Prostate gland (tissue), 2 donors: ENCODE measurements around the gene CD1E. TPM values are rescaled to one million over a fixed set of nuclear protein-coding genes. Genes with fewer than 3 reads are reported as not detected.
"Not testable (repeated sequence)": the region's sequence is repeated elsewhere in the genome, so short reads cannot be mapped to it uniquely, and the experiment has no call there.

ENCODE experiments used
- DNase-seq: peaks from one replicate; pipeline ENCODE4 v3.0.0-alpha.2; 2019; ENCODE audit warnings: low spot score
- H3K27ac ChIP-seq, 2 donors: fragments of 200-600 bp; sonication (generic); 2 replicates each; pipeline ENCODE4 v1.5.1; 2017 to 2019
- H3K27me3 ChIP-seq: fragments of 200-600 bp; sonication (generic); replicated peaks from 2 replicates; pipeline ENCODE4 v1.5.1; 2019; ENCODE audit not compliant: insufficient read depth
- H3K36me3 ChIP-seq, 2 donors: fragments of 200-600 bp; sonication (generic); 1 replicate in 1 of 2; 2 replicates in 1 of 2; pipeline versions ENCODE4 v1.5.1 to v1.8.1; 2017 to 2019
- H3K4me1 ChIP-seq: fragments of 200-600 bp; sonication (generic); replicated peaks from 2 replicates; pipeline ENCODE4 v1.5.1; 2019
- H3K4me3 ChIP-seq, 2 donors: fragments of 200-600 bp; sonication (generic); 2 replicates each; pipeline ENCODE4 v1.5.1; 2017 to 2019
- H3K9me3 ChIP-seq: fragments of 200-600 bp; sonication (generic); 2 replicates; pipeline ENCODE4 v1.5.1; 2017
- POLR2A ChIP-seq: fragments of 450-650 bp; IDR thresholded peaks from one replicate; pipeline ENCODE4 v1.6.1; 2016; ENCODE audit warnings: antibody characterized with exemption, mild to moderate bottlenecking
- POLR2AphosphoS5 ChIP-seq: sonication (generic); formaldehyde crosslinking; IDR thresholded peaks from one replicate; pipeline ENCODE4 v1.6.1; 2017; ENCODE audit warnings: antibody characterized with exemption
- WGBS: methylation state at CpG from one replicate; pipeline ENCODE4 v1.1.5; 2018; 5-methylcytosine and 5-hydroxymethylcytosine counted together
- intact Hi-C: fragments of 100-400 bp; cut with DNase I; formaldehyde crosslinking; loops from one replicate; pipeline ENCODE4 v1.14.2; 2022
- total RNA-seq, 2 donors: library from RNA; depleted of rRNA; stranded (reverse); fragments of >200 nt; gene quantifications; one replicate each; pipeline ENCODE4 v1.1.0, GENCODE V29; 2016
- TF ChIP-seq, protein P1 (sequence below), 4 experiments: fragments of 200-600 bp in 2 of 4; fragments of 450-650 bp in 2 of 4; sonication (generic) in 2 of 4; IDR thresholded peaks; 1 replicate in 3 of 4; 2 replicates in 1 of 4; pipeline ENCODE4 v1.5.1; 2016 to 2019; ENCODE audit warnings: antibody characterized with exemption in 4 of 4, mild to moderate bottlenecking in 2 of 4, moderate library complexity in 2 of 4

CD1E gene
- total RNA-seq, 2 donors from 2014 or later: 0.23 to 1.2 TPM

DNA sequence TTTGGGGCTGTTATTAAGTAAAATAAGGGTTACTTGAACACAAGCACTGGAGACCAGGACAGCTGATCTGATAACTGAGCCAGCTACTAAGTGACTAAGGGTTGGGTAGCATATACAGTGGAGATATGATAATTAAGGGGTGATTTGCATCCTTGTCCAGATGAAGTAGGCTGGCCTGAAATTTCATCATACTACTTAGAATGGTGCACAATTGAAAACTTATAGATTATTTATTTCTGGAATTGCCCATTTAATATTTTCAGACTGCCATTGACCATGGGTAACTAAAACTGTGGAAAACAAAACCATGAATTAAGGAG, 18.5 kb upstream of the CD1E start:
- TF ChIP-seq POLR2A: no peak
- no peaks in the 10 kb centered on the region for H3K4me1 ChIP-seq
- no peak overlapping the region for H3K4me3 ChIP-seq
- no peaks in the 10 kb centered on the region for H3K36me3 ChIP-seq
- intact Hi-C loops: no loop called here
- H3K9me3 ChIP-seq: no peaks in the 10 kb centered on the region
- DNase-seq: no peak
- no peaks in the 10 kb centered on the region for H3K27me3 ChIP-seq
- no peak overlapping the region for H3K27ac ChIP-seq

DNA sequence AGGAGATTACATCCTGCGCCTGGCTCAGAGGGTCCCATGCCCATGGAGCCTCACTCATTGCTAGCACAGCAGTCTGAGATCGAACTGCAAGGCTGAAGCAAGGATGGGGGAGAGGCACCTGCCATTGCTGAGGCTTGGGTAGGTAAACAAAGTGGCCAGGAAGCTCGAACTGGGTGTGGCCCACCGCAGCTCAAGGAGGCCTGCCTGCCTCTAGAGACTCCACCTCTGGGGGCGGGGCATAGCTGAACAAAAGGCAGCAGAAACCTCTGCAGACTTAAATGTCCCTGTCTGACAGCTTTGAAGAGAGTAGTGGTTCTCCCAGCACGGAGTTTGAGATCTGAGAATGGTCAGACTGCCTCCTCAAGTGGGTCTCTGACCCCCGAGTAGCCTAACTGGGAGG, 17.3 kb upstream of the CD1E start:
- intact Hi-C loops, DNase-seq, H3K9me3 ChIP-seq, H3K27me3 ChIP-seq, H3K4me3 ChIP-seq, H3K4me1 ChIP-seq, H3K36me3 ChIP-seq, H3K27ac ChIP-seq: not testable (repeated sequence)
- 62% methylated on average over 7 of the region's 7 CpGs for WGBS

DNA sequence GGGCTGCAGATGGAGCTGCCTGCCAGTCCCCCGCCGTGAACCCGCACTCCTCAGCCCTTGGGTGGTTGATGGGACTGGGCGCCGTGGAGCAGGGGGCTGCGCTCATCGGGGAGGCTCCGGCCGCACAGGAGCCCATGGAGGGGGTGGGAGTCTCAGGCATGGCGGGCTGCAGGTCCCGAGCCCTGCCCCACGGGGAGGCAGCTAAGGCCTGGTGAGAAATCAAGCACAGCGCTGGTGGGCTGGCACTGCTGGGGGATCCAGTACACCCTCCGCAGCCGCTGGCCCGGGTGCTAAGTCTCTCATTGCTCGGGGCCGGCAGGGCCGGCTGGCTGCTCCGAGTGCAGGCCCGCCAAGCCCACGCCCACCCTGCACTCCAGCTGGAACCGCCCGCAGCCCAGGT, 4.7 kb upstream of the CD1E start:
- H3K4me1 ChIP-seq, H3K36me3 ChIP-seq, intact Hi-C loops, H3K9me3 ChIP-seq, H3K27ac ChIP-seq, H3K27me3 ChIP-seq, H3K4me3 ChIP-seq, DNase-seq: not testable (repeated sequence)
- 98% methylated on average over 23 of the region's 24 CpGs for WGBS

DNA sequence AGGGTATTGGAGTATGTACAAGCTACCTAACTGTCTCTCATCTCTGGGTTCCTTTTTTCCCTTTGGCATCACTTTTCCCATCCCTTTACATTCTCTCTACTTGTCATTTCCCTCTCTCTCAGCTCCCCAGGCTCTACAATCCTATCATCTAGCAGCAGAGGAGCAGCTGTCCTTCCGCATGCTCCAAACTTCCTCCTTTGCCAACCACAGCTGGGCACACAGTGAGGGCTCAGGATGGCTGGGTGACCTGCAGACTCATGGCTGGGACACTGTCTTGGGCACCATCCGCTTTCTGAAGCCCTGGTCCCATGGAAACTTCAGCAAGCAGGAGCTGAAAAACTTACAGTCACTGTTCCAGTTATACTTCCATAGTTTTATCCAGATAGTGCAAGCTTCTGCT, 561 bp downstream of the CD1E start:
- WGBS: 76% methylated on average over 2 of the region's 2 CpGs
- H3K36me3 ChIP-seq: no peaks in the 10 kb centered on the region
- H3K4me3 ChIP-seq: no peak overlapping the region
- TF ChIP-seq POLR2AphosphoS5: no peak
- TF ChIP-seq POLR2A: no peak
- TF ChIP-seq, protein P1, sequence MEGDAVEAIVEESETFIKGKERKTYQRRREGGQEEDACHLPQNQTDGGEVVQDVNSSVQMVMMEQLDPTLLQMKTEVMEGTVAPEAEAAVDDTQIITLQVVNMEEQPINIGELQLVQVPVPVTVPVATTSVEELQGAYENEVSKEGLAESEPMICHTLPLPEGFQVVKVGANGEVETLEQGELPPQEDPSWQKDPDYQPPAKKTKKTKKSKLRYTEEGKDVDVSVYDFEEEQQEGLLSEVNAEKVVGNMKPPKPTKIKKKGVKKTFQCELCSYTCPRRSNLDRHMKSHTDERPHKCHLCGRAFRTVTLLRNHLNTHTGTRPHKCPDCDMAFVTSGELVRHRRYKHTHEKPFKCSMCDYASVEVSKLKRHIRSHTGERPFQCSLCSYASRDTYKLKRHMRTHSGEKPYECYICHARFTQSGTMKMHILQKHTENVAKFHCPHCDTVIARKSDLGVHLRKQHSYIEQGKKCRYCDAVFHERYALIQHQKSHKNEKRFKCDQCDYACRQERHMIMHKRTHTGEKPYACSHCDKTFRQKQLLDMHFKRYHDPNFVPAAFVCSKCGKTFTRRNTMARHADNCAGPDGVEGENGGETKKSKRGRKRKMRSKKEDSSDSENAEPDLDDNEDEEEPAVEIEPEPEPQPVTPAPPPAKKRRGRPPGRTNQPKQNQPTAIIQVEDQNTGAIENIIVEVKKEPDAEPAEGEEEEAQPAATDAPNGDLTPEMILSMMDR (IDR thresholded peaks at IDR 0.05): no peak
- H3K27ac ChIP-seq: no peak overlapping the region
- no peaks in the 10 kb centered on the region for H3K9me3 ChIP-seq
- no peaks in the 10 kb centered on the region for H3K27me3 ChIP-seq
- intact Hi-C loops: no loop called here
- H3K4me1 ChIP-seq: no peaks in the 10 kb centered on the region
- no peak for DNase-seq

DNA sequence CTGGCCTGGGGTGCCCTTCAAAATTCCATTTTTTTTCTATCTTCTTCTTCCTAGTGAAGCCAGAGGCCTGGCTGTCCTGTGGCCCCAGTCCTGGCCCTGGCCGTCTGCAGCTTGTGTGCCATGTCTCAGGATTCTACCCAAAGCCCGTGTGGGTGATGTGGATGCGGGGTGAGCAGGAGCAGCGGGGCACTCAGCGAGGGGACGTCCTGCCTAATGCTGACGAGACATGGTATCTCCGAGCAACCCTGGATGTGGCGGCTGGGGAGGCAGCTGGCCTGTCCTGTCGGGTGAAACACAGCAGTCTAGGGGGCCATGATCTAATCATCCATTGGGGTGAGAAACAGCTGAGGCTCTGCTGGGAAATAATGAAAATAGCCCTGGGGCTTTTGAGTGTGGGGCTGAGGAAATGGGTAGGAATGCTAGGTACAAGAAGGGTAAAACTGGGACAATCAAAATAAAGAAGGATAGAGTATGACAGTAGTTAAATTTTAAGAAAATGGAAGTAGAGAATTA, 2.1 kb downstream of the CD1E start:
- H3K27me3 ChIP-seq: no peaks in the 10 kb centered on the region
- intact Hi-C loops: no loop called here
- DNase-seq: no peak
- WGBS: 85% methylated on average over 10 of the region's 10 CpGs
- no peaks in the 10 kb centered on the region for H3K4me1 ChIP-seq
- no peak overlapping the region for H3K4me3 ChIP-seq
- no peaks in the 10 kb centered on the region for H3K36me3 ChIP-seq
- H3K9me3 ChIP-seq: no peaks in the 10 kb centered on the region
- no peak overlapping the region for H3K27ac ChIP-seq
- TF ChIP-seq, protein P1 (IDR thresholded peaks at IDR 0.05): no peak
- no peak for TF ChIP-seq POLR2A
- TF ChIP-seq POLR2AphosphoS5: no peak

- Histone ChIP-seq H3K27ac (no peak overlapping the region), H3K4me3 (no peak overlapping the region), H3K9me3 (no peaks in the 10 kb centered on the region), H3K4me1 (no peaks in the 10 kb centered on the region), H3K36me3 (no peaks in the 10 kb centered on the region), H3K27me3 (no peaks in the 10 kb centered on the region)
- intact Hi-C loops: no loop called here
- TF ChIP-seq POLR2A: no peak
- TF ChIP-seq, protein P1 (IDR thresholded peaks at IDR 0.05): no peak
- no peak for TF ChIP-seq POLR2AphosphoS5
- DNase-seq: no peak
- WGBS: 77% methylated on average over 3 of the region's 3 CpGs
Measured at GRCh38 chr1:158356616-158357015, 2.9 kb downstream of the CD1E start.

- no peak overlapping the region for H3K4me3 ChIP-seq
- H3K27ac ChIP-seq: no peak overlapping the region
- intact Hi-C loops: no loop called here
- 94% methylated on average over 1 of the region's 1 CpG for WGBS
- no peaks in the 10 kb centered on the region for H3K4me1 ChIP-seq
- no peak for DNase-seq
- H3K9me3 ChIP-seq: no peaks in the 10 kb centered on the region
- H3K36me3 ChIP-seq: no peaks in the 10 kb centered on the region
- no peaks in the 10 kb centered on the region for H3K27me3 ChIP-seq
- TF ChIP-seq POLR2A: no peak
- TF ChIP-seq, protein P1 (IDR thresholded peaks at IDR 0.05): no peak
- no peak for TF ChIP-seq POLR2AphosphoS5
Measured at GRCh38 chr1:158357441-158357840, 3.7 kb downstream of the CD1E start.
